Lower leg skin (tissue), 3 donors: ENCODE results near the gene LARP1B.

Experiments
- POLR2A ChIP-seq, 2 donors: fragments of 450-650 bp; IDR thresholded peaks; one replicate each; pipeline ENCODE4 v1.6.1; 2016 to 2017; ENCODE audit warnings: antibody characterized with exemption in 2 of 2, mild to moderate bottlenecking in 1 of 2, moderate library complexity in 1 of 2
- TF ChIP-seq, protein P1 (sequence below), 3 donors: fragments of 450-650 bp; IDR thresholded peaks; one replicate each; pipeline ENCODE4 v1.5.1; 2016; ENCODE audit warnings: antibody characterized with exemption in 3 of 3, mild to moderate bottlenecking in 3 of 3, moderate library complexity in 2 of 3

DNA sequence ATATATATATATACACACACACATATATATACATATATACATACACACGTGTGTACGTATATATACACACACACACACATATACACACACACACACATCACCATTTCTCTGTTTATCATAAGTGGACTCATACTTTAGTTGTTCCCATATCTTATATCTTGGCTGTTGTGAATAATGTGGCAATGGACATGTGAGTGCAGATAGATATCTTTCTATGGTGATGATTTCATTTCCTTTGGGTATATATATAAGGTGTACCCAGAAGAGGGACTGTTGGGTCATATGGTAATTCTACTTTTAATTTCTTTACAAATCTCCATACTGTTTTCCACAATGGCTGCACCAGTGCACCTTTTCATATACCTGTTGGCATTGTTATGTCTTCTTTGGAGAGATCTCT is 105.9 kb downstream of the LARP1B start:
- TF ChIP-seq, protein P1, sequence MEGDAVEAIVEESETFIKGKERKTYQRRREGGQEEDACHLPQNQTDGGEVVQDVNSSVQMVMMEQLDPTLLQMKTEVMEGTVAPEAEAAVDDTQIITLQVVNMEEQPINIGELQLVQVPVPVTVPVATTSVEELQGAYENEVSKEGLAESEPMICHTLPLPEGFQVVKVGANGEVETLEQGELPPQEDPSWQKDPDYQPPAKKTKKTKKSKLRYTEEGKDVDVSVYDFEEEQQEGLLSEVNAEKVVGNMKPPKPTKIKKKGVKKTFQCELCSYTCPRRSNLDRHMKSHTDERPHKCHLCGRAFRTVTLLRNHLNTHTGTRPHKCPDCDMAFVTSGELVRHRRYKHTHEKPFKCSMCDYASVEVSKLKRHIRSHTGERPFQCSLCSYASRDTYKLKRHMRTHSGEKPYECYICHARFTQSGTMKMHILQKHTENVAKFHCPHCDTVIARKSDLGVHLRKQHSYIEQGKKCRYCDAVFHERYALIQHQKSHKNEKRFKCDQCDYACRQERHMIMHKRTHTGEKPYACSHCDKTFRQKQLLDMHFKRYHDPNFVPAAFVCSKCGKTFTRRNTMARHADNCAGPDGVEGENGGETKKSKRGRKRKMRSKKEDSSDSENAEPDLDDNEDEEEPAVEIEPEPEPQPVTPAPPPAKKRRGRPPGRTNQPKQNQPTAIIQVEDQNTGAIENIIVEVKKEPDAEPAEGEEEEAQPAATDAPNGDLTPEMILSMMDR (IDR thresholded peaks at IDR 0.05), result no peak
- no peak for TF ChIP-seq POLR2A (IDR thresholded peaks at IDR 0.05)
